ENCODE data around the gene INTS11. TPM values are rescaled to one million over a fixed set of nuclear protein-coding genes. Genes with fewer than 3 reads are reported as not detected.

Gene INTS11
- total and polyA plus RNA-seq, 2 donors (not counting 1 experiment from before 2014, with no cell fraction given): 149 to 245 TPM

GRCh38 chr1:1321477-1321876, 3.0 kb downstream of the INTS11 start:
- WGBS (ENCODE audit: insufficient coverage): 97% methylated on average over 8 of the region's 8 CpGs
- H2AFZ ChIP-seq (ENCODE audit: insufficient read depth, low read depth, low read length, poor library complexity, severe bottlenecking): no peak overlapping the region
- H3K27me3 ChIP-seq (replicated peaks in 1 of 4; ENCODE audit: control extremely low read depth in 1 of 4, control insufficient read depth in 3 of 4, insufficient read depth in 4 of 4, low read length in 3 of 4): no peaks in the 10 kb centered on the region
- no peaks in the 10 kb centered on the region for H3K9me3 ChIP-seq (ENCODE audit: control extremely low read depth in 1 of 3, control insufficient read depth in 2 of 3, insufficient read depth in 1 of 3, low read length in 2 of 3)
- Mint-ChIP-seq H3K27me3 (no peaks in the 10 kb centered on the region), H3K4me3 (no peak overlapping the region), H3K4me1 (peaks cover 29% of the 10 kb centered on the region), H3K9me3 (ENCODE audit: insufficient read depth) (no peaks in the 10 kb centered on the region), H3K27ac (peak overlapping the region; percentile 37)
- peaks cover 63% of the 10 kb centered on the region for H3K79me2 ChIP-seq (ENCODE audit: control insufficient read depth, insufficient read depth, low read length)
- H3K9ac ChIP-seq (ENCODE audit: low read length): no peak overlapping the region
- intact Hi-C loops (cut with micrococcal nuclease): no loop called here
- no peak overlapping the region for H3K4me3 ChIP-seq (ENCODE audit: control extremely low read depth in 1 of 5, extremely low read depth in 1 of 5, insufficient read depth in 1 of 5, low read depth in 2 of 5, low read length in 4 of 5)
- H3K4me1 ChIP-seq (ENCODE audit: control insufficient read depth in 2 of 2, insufficient read depth in 2 of 2, low read length in 2 of 2): peaks cover 20 to 32% of the 10 kb centered on the region in 2 donors
- DNase-seq (no peak), ATAC-seq (ENCODE audit: low read depth) (no peak)
- no peak overlapping the region for H3K4me2 ChIP-seq (replicated peaks; ENCODE audit: low read depth, low read length, poor library complexity, severe bottlenecking)
- ChIA-PET POLR2A (no interaction called here), CTCF (interaction anchor here (1.3 kb wide), 1 partner anchor 12 kb away, joined by 3 read pairs; no protein-coding TSS in a partner anchor)
- H4K20me1 ChIP-seq (ENCODE audit: control insufficient read depth, insufficient read depth, low read length, poor library complexity, severe bottlenecking): peaks cover 62% of the 10 kb centered on the region
- no peak for TF ChIP-seq EZH2 (IDR thresholded peaks at IDR 0.05; ENCODE audit: borderline replicate concordance, insufficient read depth, low read depth, low read length, poor library complexity, severe bottlenecking)
- H3K27ac ChIP-seq (ENCODE audit: low read length in 2 of 2): no peak overlapping the region
- peaks cover 0 to 20% of the 10 kb centered on the region in 2 experiments for H3K36me3 ChIP-seq (replicated peaks in 1 of 2; ENCODE audit: control extremely low read depth in 1 of 2, control insufficient read depth in 1 of 2, extremely low read depth in 1 of 2, insufficient read depth in 2 of 2, low read length in 1 of 2)

GRCh38 chr1:1320666-1321448, 3.6 kb downstream of the INTS11 start:
- Histone ChIP-seq H3K9me3 (ENCODE audit: control extremely low read depth in 1 of 3, control insufficient read depth in 2 of 3, insufficient read depth in 1 of 3, low read length in 2 of 3) (no peaks in the 10 kb centered on the region), H3K27me3 (replicated peaks in 1 of 4; ENCODE audit: control extremely low read depth in 1 of 4, control insufficient read depth in 3 of 4, insufficient read depth in 4 of 4, low read length in 3 of 4) (no peaks in the 10 kb centered on the region), H4K20me1 (ENCODE audit: control insufficient read depth, insufficient read depth, low read length, poor library complexity, severe bottlenecking) (peaks cover 58% of the 10 kb centered on the region), H3K27ac (ENCODE audit: low read length in 2 of 2) (no peak overlapping the region), H3K79me2 (ENCODE audit: control insufficient read depth, insufficient read depth, low read length) (peaks cover 60% of the 10 kb centered on the region), H3K4me2 (replicated peaks; ENCODE audit: low read depth, low read length, poor library complexity, severe bottlenecking) (peak overlapping the region; percentile 5), H3K9ac (ENCODE audit: low read length) (no peak overlapping the region), H3K36me3 (replicated peaks in 1 of 2; ENCODE audit: control extremely low read depth in 1 of 2, control insufficient read depth in 1 of 2, extremely low read depth in 1 of 2, insufficient read depth in 2 of 2, low read length in 1 of 2) (peaks cover 0 to 20% of the 10 kb centered on the region in 2 experiments), H3K4me3 (ENCODE audit: control extremely low read depth in 1 of 5, extremely low read depth in 1 of 5, insufficient read depth in 1 of 5, low read depth in 2 of 5, low read length in 4 of 5) (no peak overlapping the region), H2AFZ (ENCODE audit: insufficient read depth, low read depth, low read length, poor library complexity, severe bottlenecking) (no peak overlapping the region), H3K4me1 (ENCODE audit: control insufficient read depth in 2 of 2, insufficient read depth in 2 of 2, low read length in 2 of 2) (peaks cover 16 to 27% of the 10 kb centered on the region in 2 donors)
- no peaks in the 10 kb centered on the region for H3K9me3 Mint-ChIP-seq (ENCODE audit: insufficient read depth)
- TF ChIP-seq CTCF (IDR thresholded peaks at IDR 0.05) (no peak), EZH2 (IDR thresholded peaks at IDR 0.05; ENCODE audit: borderline replicate concordance, insufficient read depth, low read depth, low read length, poor library complexity, severe bottlenecking) (no peak)
- H3K4me1 Mint-ChIP-seq: peaks cover 24% of the 10 kb centered on the region
- intact Hi-C loops (cut with micrococcal nuclease): no loop called here
- ATAC-seq (ENCODE audit: low read depth) (no peak), DNase-seq (no peak)
- no peaks in the 10 kb centered on the region for H3K27me3 Mint-ChIP-seq
- 97% methylated on average over 23 of the region's 23 CpGs for WGBS (ENCODE audit: insufficient coverage)
- ChIA-PET POLR2A (no interaction called here), CTCF (interaction anchor here (1.3 kb wide), 1 partner anchor 11 kb away, joined by 3 read pairs; no protein-coding TSS in a partner anchor)
- H3K4me3 Mint-ChIP-seq: no peak overlapping the region
- H3K27ac Mint-ChIP-seq: peak overlapping the region; percentile 37
